IPS-18c (cell line): ENCODE measurements around the gene CAMTA1.

Source experiments
- H3K4me3 ChIP-seq: 2 replicates; pipeline ENCODE4 v1.7.0; 2013; ENCODE audit warnings: low read depth, mild to moderate bottlenecking, low read length, moderate library complexity; ENCODE audit not compliant: insufficient read depth
- H3K9me3 ChIP-seq: one replicate; pipeline ENCODE4 v1.6.1; 2013; ENCODE audit warnings: mild to moderate bottlenecking, low read length, moderate library complexity; ENCODE audit not compliant: control insufficient read depth, insufficient read depth

Gene CAMTA1

DNA sequence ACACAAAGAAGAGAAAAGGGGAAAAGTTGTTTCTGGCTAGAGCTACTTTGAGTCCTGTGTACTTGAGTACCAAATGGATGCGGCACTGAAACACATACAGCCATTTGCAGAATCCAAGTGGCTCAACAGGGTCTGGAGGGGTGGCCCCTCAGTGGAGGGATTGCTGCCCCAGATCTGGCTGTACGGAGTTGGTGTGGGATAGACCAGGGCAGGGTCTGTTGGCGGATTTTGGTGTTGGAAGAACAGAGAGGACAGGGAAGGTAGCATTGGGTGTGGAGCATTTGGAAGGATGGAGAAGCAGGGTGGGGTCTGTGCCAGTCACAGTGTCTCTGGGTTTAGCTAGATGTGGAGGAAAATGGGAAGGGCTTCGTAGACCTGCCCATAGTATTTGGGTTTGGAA lies 220.5 kb downstream of the CAMTA1 start:
- H3K4me3 ChIP-seq = no peak overlapping the region
- H3K9me3 ChIP-seq = no peaks in the 10 kb centered on the region

DNA sequence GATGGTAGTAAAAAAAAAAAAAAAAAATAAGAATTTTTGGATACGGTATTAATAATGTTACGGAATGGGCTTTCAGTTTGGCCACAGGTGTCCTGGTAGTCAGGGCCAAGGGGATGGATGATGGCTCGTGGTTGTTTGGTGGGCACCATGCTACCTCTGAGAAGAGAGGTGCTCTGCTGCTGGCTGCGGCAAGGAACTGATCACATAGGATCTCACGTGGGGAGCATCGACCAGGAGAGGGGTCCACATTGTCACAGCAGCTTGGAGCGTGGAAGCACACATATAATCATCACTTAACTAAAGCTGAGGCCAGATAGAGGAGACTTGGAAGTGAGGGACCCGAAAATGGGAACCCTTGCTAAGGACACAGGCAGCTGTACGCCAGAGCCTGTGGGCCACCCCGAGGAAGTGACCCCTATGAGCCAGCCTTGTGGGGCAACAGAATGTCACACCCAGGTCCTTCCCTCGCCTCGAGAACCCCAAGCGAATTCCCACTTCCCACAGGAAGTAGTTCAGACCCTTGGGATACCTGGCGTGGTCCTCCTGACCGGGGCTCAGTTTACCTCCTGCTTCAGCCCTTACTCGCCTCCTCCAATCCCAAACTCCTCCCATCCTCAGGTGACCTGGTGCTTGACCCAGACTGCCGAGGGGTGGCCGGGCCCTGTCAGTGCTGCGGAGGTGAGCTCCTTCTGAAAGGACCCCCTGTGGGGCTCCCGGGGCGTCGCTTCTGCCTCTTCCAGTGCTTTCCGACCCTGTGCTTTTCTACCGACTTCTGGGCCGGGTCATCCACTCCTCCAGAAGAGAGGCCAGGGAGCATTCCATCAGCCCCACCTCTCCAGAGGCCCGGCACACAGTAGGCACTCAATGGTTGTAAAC lies 222.0 kb downstream of the CAMTA1 start:
- H3K9me3 ChIP-seq = no peaks in the 10 kb centered on the region
- H3K4me3 ChIP-seq = no peak overlapping the region; the same call in 1 of the 2 replicates

DNA sequence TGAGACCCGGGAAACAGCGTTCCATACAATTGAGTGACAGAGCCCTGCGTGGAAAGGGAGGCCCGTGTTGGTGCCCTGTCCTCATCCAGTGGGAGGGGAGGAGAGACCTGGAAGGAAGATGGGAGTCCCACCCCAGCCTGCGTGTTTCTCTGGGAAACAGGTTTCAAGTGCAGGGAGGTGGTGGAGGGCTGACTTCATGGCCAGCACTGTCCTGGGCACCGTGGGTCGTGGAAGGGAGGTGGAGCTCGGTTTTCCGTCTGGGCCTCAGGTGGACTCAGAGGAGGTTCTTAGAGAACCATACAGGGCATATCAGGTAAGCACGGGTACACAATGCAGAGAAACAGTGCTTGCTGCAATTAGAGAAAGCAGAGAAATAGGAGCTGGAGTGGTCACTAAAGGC lies 222.6 kb downstream of the CAMTA1 start:
- no peak overlapping the region for H3K4me3 ChIP-seq

DNA sequence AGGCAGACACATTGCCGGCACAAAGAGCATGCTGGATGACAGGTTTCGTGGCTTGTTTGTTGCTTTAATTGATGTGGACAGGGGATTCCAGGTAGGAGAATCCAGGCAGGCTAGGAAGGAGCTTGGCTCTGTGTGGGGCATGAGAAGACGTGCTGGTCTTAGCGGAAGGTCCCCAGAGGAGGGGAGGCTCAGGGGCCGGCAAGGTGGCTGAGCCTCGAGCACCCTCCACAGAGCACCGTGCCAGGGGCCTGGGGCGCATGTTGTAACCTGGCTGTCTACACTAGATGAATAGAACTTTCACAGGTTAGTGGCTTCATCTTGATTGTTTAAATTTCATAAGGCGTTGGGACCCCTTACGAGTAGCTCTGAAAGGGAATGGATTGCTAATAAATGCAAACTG lies 223.1 kb downstream of the CAMTA1 start:
- no peaks in the 10 kb centered on the region for H3K9me3 ChIP-seq
- H3K4me3 ChIP-seq = no peak overlapping the region

More for the DNA sequence above, 222.6 kb downstream of the CAMTA1 start:
- H3K9me3 ChIP-seq = no peaks in the 10 kb centered on the region

DNA sequence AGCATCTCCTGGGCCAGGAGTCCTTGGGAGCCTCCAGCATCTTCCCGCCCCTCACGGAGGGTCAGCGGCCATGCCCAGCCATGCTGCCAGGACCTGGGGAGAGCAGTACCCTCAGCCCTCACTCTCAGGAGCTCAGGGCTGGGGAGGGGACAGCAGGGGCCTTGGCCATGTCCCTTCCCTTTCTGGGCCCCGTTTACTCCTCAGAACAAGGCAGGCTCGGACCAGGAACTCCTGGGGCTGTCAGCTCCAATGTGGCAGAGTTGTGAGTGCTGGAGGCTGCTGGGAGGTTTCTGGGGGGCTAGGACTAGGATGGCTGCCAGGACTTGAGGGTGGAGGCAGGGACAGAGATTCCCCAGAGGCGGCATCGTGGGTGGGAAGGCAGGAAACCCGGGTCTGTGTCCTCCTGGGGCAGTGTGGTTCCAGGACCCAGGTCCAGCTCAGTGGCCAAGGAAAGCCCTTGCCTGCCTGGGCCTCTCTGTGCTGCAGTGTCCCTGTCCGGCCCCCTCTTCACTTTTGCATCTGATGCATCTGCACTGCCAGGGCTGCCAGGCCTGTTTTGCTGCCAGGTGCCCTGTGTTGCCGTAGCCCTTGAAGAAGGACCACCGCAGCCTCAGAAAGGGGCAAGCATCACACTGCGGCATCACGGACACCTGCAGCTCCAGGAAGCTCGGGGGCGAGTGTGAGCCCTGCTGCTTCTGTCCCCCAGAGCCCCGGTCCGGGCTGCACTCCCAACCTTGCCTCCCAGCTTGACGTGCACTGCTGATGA lies 223.9 kb downstream of the CAMTA1 start:
- Histone ChIP-seq H3K4me3 (no peak overlapping the region), H3K9me3 (no peaks in the 10 kb centered on the region)

DNA sequence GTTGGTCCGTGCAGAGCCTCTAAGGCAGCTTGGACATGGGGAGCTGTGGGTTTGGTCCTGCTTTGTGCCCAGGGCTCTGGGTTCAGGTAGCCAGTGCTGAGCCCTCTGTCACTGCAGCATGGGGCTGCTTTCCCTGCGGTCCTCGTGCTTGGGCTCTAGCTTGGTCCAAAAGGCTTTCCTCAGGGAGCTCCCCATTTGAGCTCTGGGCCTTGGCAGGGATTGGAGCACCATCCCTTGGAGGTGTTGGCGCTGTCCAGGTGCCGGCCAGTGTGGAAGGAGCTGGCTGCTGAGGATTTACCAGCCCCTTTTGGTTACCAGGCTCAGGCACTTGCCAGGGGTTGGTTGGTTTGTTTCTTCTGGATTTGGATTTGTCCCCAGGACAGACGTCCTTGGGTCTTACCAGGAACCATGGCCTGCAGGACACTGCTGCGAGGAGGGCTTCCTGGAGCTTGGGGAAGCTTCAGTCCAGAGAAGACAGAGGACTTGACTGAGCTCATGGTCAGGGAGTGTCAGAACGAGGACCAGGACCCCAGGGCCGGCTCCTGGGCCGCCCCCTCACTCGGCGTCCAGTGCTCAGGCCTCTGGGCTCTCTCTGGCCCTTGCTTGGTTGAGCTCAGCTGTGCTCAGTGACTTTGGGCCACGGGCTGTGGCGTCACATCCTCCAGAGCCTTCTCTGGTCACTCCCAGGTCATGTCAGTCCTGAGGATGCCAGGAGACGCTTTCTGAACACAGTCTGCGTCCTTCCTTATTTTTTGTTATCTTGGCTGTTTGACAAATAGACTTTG lies 224.7 kb downstream of the CAMTA1 start:
- Histone ChIP-seq H3K9me3 (no peaks in the 10 kb centered on the region), H3K4me3 (no peak overlapping the region)

- H3K9me3 ChIP-seq = no peaks in the 10 kb centered on the region
- no peak overlapping the region for H3K4me3 ChIP-seq
These were observed 225.4 kb downstream of the CAMTA1 start for GRCh38 chr1:7010534-7011200.

DNA sequence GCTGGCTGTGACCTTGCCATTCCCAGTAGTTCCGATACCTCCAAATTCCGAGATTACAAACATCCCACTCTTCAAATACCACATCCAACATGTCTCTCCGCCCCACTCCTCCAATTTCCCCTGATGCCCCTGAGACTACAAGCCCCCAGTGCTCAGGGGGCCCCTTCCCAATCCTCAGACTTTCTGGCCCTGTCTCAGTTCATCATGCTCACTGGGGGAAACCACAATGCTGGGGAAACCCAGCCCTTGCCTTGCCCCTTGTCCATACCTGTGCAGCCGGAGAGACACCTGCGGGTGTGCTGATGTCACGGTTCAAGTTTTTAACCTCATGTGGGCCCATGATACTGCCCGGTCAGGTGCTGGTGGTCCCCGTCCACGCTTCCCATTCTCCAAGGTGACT lies 226.6 kb downstream of the CAMTA1 start:
- H3K9me3 ChIP-seq = no peaks in the 10 kb centered on the region
- no peak overlapping the region for H3K4me3 ChIP-seq

DNA sequence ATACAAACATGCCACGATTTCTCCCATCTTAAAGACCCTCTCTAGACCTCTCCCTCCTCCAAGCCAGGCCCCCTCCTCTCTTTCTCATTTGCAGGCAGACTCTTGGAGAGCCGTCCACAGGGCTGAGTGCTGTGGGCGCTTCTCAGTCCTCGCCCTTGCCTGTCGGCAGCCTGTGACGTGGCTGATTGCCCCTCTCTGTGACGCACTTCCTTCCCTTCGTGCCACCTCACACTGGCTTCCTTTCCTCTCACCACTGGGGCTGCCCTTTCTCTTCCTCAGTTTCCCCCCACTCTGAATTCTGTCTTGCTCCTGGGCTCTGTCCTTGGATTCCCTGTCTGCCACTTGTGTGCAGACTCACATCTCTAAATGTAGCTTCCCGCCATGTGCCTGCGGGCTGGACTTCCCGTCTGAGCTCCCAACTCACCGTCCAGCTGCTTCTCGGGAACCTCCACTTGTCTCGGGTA lies 227.2 kb downstream of the CAMTA1 start:
- no peaks in the 10 kb centered on the region for H3K9me3 ChIP-seq
- no peak overlapping the region for H3K4me3 ChIP-seq

DNA sequence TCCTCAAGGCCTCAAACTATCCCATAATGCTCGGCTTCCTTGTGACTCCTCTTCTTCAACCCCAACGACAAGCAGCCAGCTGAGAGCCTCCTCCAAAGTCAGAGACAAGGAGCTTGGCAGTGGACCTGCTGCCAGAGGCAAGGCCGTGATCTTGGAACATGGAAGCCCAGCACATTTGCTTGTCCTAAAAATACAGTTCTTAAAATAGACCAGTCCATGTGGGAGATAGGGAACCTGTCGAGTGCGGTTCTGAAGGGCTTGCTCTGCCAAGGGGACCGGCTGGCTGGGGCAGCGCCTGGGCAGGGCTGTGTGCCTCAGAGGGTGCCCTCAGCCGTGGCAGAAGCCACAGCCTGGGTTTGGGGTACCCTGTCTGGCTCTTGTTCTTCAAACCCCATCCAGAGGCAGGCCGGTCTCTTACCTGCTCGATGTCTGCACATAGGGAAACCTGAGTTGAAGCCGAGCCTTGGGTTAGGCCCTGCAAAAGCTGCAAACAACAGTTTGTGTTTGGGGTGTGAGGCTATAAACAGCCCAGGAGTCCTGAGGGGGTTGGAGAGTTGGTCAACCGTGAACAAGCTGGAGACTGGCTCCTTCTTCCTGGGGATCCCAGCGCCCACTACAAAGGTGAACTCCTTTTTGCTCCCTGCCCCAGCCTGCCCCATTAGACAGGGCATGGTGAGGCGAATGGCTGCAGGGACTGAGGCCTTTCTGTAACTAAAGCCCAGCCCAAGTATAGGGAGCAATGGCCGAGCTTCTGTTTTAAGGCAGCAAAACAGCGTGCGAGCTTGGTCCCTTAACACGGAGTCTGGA lies 228.8 kb downstream of the CAMTA1 start:
- no peak overlapping the region for H3K4me3 ChIP-seq
- no peaks in the 10 kb centered on the region for H3K9me3 ChIP-seq

- Histone ChIP-seq H3K9me3 (no peaks in the 10 kb centered on the region), H3K4me3 (no peak overlapping the region)
These were observed 229.3 kb downstream of the CAMTA1 start for GRCh38 chr1:7014640-7014930.

DNA sequence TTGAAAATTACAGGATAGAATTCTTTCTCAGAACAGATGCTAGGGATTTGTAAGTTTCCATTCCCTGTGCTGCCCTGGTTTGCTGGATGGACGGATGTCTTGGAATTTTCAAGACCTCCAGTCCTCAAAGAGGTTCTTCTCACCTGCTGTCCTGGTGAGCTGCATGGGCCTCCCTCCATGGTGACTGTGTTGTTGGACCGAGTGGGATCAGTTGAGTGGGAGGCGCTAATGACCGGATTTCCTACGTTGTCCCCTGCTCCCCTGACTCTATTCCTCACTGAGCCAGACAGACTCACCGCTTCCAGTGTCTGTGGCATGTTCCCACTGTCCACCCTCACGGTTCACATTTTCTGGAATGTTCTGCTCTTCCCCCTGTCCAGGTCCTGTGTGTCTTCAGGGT lies 229.8 kb downstream of the CAMTA1 start:
- H3K4me3 ChIP-seq = no peak overlapping the region
- H3K9me3 ChIP-seq = no peaks in the 10 kb centered on the region

GRCh38 chr1:7018351-7018750 lies 233.1 kb downstream of the CAMTA1 start:
- Histone ChIP-seq H3K9me3 (no peaks in the 10 kb centered on the region), H3K4me3 (no peak overlapping the region)

DNA sequence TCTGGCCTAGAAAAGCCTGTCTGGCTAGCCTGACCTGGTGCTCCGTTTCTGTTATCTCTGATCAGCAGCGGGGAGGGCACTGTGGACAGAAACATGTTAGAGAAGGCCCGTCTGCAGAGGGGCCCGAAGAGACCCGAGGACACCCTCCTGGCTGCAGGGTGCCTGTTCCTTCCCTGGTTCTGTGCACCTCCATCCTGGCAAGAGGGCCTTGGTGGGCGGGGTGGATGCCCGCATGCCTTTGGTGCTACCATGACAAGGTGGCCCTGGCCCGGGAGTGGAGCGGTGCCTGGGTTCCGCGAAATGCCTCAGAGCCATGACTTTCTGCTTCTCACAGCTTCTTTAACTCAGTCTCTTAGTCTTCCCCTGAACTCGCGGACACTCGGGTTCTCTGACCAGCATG lies 233.6 kb downstream of the CAMTA1 start:
- no peak overlapping the region for H3K4me3 ChIP-seq
- H3K9me3 ChIP-seq = no peaks in the 10 kb centered on the region

GRCh38 chr1:7019510-7019909 lies 234.3 kb downstream of the CAMTA1 start:
- no peak overlapping the region for H3K4me3 ChIP-seq
- no peaks in the 10 kb centered on the region for H3K9me3 ChIP-seq

- no peaks in the 10 kb centered on the region for H3K9me3 ChIP-seq
- H3K4me3 ChIP-seq = no peak overlapping the region
These were observed 236.8 kb downstream of the CAMTA1 start for GRCh38 chr1:7022058-7022457.
